Measurements from ENCODE around the gene ZNF708.
A peak's percentile ranks its signal among the peaks of the same experiment; 100 is the strongest.
"Not testable (repeated sequence)": the region's sequence is repeated elsewhere in the genome, so short reads cannot be mapped to it uniquely, and the experiment has no call there.

ZNF708 gene

DNA sequence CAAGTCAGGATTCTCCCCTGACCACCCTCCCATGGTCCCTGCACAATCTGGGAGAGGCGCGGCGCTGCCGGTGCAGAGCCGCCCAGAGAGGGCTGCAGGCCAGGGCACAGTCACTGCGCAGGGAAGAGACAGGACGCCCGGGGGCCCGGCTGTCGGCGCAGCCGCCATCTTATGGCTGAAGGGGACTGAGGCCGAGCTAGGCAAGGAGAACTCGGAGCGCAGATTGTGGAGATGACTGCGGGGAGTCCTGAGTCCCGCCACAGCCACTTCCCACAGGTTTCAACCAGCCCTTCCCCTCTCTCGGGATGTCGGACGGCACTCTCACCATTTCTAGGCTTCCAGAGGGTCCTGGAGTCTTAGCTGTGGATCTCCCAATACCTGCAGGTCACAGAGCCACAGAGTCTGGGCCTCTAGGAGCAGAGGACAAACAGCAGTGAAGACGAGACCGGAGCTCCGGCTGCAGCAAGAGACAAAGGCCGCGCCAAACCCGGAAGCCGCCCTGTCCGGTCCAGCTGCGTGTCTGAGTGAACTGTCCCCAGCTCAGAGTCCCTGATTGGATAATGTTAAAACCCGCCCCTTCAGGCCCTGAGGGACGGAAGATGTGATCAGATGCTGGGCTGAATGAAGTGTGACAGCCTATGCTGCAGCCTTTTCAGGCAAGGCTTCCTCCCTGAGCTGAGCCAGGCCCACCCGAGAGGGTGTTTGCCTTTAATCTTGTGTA is at the start of gene ZNF708:
Gene ZNF708, minus strand, starts transcription at position 526 of the 721 bp plus-strand sequence. Its CDS starts 198 bp downstream, at position 328.
- DNase-seq: peak; percentile 69

DNA sequence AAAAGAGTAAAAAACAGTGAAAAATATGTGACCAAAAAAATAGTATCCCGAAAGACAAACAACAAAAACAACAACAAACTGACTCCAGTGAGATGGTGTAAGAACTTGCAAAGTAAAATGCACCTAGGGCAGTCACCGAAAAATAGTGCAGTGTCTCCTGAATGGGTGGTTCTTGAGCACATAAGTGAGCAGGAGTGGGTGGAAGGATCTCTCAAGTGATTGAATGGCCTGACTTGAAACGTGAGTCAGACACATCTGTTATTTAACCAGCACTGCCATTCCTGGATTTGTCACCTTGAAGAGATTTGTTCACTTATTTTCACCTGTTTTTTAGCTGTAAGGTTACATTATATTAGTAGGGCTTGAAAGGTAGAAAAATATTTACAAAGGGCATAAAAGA is 33.1 kb upstream of the ZNF708 start:
- no peak for DNase-seq

DNA sequence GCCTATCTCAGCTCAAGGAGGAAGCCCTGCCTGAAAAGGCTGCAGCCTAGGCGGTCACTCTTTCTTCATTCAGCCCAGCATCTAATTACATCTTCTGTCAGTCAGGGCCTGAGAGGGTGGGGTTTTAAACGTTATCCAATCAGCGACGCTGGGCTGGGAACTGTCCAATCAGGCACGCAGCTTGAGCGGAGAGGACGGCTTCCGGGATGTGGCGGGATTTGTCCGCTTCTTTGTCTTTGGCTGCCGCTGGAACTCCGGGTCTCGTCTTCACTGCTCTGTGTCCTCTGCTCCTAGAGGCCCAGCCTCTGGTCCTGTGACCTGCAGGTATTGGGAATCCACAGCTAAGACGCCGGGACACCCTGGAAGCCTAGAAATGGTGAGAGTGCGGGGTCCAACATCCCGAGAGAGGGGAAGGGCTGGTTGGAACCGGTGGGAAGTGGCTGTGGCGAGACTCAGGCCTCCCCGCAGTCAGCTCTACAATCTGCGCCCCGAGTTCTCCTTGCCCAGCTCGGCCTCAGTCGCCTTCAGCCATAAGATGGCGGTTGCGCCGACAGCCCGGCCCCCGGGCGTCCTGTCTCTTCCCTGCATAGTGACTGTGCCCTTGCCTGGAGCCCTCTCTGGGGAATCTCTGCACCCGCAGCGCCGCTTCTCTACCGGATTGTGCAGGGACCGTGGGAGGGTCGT is 29.7 kb upstream of the ZNF708 start, which contains the start of gene ZNF738:
Gene ZNF738, plus strand, starts transcription at position 233 of the 684 bp plus-strand sequence. Its CDS starts 141 bp downstream, at position 374.
- DNase-seq: peak; percentile 79

DNA sequence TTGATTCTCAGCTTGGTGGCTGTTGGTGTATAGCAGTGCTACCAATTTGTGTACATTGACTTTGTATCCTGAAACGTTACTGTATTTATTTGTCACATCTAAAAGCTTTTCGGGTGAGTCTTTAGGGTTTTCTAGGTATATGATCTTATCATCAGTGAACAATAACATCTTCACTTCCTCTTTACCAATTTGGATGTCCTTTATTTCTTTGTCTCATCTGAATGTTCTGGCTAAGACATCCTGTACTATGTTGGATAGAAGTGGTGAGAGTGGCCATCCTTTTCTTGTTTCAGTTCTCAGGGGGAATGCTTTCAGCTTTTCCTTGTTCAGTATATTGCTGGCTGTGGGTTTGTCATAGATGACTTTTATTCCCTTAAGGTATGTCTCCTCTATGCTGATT is 23.6 kb upstream of the ZNF708 start:
- DNase-seq: no peak

DNA sequence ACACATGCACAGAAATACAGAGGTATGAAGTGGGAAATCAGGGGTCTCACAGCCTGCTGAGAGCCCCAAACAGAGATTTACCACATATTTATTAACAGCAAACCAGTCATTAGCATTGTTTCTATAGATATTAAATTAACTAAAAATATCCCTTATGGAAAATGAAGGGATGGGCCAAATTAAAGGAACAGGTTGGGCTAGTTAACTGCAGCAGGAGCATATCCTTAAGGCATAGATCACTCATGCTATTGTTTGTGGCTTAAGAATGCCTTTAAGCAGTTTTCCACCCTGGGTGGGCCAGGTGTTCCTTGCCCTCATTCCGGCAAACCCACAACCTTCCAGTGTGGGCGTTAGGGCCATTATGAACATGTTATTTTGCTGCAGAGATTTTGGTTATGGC is 15.6 kb upstream of the ZNF708 start:
- not testable (repeated sequence) for DNase-seq

DNA sequence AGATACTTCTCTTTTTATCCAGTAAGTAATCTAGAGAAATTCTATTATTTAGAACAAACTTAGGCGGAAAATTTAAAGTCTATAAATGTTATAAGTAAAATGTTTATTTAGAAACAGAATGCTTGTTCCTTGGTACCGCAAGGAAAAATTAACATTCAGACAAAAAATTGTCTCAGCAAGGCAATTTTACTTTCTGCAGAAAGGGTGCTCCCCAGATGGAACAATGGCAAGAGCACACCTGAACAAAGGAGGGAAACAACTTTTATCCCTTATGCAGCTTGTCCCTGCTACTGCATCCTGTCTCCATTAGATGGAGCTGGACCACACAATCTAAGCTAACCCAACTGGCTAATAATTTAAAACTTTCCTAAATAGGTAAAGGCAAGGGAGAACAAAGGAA is 6.5 kb upstream of the ZNF708 start:
- no peak for DNase-seq

DNA sequence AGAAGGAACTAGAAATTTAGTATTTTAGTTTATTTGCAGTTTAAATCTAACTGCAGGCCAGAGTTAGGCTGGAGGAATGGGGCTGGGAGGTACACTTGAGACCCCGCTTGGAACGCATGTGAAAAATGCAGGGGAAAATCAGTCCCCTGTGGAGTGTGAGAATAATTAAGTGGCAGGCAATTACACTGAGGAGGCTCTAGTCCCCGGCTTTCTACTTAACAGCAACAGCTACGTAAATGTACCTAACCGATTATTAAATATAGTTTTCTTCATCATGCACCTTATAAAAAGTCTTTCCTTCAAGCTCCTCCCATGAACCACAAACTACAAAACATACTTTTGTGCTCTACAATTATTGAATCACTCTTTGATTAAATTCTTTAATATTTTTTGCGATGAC is 804 bp downstream of the ZNF708 start:
- no peak for DNase-seq

DNA sequence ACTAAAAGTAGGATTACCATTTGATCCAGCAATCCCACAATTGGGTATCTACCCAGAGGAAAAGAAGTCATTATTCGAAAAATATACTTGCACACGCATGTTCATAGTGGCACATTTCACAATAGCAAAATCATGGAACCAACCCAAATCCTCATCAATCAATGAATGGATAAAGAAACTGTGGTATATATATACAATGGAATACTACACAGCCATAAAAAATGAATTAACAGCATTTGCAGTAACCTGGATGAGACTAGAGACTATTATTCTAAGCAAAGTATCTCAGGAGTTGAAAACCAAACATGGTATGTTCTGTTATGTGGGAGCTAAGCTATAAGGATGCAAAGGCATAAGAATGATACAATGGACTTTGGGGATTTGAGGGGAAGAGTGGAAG is 3.0 kb downstream of the ZNF708 start:
- no peak for DNase-seq

DNA sequence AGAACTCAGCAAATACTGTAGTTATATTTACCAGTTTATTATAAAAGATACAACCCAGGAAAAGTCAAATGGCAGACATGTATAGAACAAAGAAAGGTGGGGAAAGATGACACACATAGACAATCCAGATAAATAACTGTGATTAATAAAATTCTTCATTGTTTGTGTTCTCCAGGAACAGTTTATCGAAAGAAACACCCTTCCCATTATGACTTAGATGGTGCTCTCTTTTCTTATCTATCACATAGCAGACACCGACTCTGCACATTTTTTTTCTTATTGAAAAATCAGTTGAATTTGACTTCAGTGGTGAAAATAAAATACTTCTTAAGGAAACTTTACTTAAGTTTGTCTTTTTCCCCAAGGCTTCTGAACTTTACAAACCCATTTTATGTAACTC is 6.2 kb downstream of the ZNF708 start:
- no peak for DNase-seq

DNA sequence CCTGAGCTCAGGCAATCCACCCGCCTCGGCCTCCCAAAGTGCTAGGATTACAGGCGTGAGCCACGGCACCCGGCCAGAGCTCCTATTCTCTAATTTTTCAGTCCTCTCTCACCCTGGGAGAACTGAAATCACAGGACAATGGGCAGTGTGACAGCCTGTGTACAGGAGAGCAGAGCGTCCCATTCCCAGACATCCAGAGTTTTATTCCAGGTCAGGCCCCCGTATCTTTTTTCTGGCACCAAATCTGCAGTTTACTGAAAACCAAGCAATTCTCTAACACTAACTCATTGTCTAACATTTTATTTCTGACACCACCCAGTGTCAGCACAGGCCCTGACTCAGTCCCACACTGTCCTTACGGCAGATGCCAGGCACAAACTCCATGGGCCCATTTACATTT is 6.7 kb downstream of the ZNF708 start:
- DNase-seq: no peak

DNA sequence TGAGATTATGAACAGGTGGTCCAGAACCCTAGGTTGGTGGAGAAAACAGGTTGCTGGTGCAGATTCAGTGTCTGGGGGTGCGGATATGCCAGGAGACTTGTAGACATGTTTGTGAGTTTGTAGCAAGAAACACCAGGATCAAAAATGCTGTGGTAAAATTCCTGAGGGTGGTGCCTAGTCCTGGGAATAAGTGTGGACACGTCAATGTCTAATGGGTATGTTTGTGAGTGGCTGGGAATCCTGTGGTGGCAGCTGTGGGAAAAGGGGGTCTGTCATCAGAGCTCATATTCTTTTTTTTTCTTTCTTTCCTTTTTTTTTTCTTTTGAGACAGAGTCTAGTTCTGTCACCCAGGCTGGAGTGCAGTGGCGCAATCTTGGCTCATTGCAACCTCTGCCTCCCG is 7.2 kb downstream of the ZNF708 start:
- DNase-seq: no peak

DNA sequence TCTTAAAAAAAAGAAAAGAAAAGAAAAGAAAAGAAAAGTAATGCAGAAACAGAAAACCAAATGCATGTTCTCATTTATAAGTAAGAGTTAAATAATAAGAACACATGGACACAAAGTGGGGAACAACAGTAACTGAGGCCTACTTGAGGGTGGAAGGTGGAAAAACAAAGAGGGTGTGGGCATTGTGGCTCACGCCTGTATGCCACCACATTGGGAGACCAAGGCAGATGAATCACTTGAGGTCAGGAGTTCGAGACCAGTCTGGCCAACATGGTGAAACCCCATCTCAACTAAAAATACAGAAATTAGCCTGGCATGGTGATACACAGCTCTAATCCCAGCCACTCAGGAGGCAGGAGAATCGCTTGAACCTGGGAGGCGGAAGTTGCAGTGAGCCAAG is 8.1 kb downstream of the ZNF708 start:
- DNase-seq: no peak

DNA sequence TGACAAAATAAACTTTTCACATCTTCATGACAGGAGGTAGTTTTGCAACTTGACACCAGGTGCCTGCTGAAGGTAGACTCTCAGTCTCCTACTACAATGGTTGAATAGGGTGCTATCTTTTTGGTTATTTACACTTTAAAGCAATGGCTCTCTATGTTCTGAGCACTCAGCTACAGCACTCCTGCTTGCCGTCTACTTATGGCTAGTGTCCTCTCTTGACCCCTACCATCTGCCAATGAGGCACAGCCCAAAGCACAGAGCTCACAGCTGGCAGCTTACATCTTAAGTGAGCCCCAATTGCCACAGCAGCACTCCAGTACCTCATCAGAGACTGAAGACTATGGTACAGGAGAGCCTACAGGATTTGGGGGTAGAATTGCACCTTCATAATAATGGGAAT is 11.4 kb downstream of the ZNF708 start:
- DNase-seq: no peak

DNA sequence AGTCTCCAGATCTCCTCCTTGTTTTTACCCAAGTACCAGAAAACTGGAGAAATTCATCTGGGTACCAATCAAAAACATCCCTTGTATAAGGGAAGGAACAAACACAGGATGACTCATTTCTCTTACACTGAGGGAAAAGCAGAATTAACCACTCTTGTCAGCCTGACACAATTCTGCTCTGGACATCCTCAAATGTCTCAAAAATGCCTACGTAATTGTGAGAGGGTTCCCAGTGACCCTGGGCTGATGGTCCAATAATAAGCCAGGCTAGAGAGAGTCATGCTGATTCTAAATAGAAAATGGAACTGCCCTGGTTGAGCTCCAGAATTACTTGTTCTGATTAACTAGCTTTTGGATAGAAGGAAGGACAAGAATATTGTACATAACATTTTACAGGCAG is 14.5 kb downstream of the ZNF708 start:
- DNase-seq: no peak

DNA sequence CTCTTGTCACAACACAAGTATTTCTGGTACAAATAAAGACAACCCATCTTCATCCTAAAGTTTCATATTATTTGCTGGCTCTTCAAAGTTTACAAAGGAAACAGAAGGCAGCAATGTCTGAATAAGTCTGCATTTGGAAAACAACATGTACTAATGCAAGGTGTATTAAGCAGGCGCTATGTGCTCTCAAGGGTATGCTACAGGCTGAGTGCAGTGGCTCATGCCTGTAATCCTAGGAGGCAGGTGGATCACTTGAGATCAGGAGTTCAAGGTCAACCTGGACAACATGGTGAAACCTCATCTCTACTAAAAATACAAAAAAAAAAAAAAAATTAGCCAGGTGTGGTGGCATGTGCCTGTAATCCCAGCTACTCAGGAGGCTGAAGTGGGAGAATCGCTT is 16.4 kb downstream of the ZNF708 start:
- not testable (repeated sequence) for DNase-seq

DNA sequence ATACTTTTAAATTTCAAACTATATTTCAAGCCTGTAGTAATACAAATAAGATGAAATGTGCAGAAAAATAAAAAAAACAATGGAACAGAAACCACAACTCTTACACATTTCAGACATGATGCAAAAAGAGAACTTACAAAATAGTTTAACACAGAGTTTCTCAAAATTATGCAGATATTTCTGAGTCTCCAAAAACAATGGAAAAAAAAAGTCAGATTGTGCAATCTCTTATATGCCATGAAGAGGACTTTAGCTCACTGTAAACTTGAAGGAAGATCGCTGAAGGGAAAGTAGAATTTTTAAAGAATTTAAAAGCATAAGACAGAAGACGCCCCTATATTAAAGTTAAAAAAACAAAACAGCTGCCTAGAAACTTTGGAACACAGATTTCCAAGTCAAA is 20.4 kb downstream of the ZNF708 start:
- no peak for DNase-seq

DNA sequence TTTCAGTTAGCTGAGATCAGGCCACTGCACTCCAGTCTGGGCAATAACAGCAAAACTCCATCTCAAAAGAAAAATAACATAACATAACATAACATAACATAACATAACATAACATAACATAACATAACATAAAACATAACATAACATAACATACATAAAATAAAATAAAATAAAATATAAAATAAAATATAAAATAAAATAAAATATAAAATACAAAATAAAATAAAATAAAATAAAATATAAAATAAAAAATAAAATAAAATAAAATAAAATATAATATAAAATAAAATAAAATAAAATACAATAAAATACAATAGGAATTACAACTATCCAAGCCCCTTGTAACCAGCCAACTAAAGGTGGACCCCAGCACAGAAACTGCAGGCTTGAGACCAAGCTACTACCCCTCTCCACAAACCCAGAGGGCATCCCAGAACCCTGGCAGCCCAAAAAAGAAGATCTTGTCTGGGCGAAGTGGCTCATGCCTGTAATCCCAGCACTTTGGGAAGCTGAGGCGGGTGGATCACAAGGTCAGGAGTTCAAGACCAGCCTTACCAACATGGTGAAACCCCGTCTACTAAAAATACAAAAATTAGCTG is 22.2 kb downstream of the ZNF708 start:
- not testable (repeated sequence) for DNase-seq

DNA sequence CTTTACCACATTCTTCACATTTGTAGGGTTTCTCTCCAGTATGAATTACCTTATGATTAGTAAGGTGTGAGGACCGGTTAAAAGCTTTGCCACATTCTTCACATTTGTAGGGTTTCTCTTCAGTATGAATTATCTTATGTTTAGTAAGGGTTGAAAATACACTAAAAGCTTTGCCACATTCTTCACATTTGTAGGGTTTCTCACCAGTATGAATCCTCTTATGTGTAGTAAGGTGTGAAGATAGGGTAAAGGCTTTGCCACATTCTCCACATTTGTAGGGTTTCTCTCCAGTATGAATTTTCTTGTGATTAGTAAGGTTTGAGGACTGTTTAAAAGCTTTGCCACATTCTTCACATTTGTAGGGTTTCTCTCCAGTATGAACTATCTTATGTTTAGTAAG is 35.4 kb downstream of the ZNF708 start:
- not testable (repeated sequence) for DNase-seq

DNA sequence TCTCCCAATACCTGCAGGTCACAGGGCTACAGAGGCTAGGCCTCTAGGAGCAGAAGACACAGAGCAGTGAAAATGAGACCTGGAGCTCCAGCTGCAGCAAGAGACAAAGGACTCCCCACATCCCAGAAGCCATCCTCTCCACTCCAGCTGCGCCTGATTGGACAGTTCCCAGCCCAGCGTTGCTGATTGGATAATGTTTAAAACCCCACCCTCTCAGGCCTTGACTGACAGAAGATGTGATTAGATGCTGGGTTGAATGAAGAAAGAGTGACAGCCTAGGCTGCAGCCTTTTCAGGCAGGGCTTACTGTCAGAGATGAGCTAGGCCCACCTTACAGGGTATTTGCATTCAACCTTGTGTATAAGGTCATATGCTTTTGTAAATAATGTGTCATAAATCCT is 59.4 kb downstream of the ZNF708 start:
- no peak for DNase-seq

DNA sequence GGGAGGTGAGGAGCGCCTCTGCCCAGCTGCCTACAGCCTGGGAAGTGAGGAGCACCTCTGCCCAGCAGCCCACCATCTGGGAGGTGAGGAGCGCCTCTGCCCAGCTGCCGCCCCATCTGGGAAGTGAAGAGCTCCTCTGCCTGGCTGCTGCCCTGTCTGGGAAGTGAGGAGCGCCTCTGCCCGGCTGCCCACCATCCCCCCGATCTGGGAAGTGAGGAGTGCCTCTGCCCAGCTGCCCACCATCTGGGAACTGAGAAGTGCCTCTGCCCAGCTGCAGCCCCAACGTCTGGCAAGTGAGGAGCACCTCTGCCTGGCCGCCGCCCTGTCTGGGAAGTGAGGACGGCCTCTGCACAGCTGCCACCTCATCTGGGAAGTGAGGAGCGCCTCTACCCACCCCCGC is 64.3 kb downstream of the ZNF708 start:
- no peak for DNase-seq

DNA sequence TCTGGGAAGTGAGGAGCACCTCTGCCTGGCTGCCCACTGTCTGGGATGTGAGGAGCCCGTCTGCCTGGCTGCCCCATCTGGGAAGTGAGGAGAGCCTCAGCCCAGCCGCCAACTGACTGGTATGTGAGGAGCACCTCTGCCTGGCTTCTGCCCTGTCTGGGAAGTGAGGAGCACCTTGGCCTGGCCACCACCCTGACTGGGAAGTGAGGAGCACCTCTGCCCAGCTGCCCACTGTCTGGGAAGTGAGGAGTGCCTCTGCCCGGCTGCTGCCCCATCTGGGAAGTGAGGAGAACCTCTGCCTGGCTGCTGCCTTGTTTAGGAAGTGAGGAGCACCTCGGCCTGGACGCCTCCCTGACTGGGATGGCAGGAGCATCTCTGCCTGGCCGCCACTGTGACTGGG is 64.8 kb downstream of the ZNF708 start:
- DNase-seq: no peak

DNA sequence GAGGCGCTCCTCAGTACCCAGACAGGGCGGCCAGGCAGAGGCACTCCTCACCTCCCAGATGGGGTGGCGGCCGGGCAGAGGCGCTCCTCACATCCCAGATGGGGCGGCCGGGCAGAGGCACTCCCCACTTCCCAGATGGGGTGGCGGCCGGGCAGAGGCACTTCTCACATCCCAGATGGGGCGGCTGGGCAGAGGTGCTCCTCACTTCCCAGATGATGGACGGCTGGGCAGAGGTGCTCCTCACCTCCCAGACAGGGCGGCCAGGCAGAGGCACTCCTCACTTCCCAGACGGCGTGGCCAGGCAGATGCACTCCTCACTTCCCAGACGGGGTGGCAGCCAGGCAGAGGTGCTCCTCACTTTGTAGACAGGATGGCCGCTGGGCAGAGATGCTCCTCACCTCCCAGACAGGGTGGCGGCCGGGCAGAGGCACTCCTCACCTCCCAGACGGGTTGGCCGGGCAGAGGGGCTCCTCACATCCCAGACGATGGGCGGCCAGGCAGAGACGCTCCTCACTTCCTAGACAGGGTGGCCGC is 68.3 kb downstream of the ZNF708 start:
- DNase-seq: not testable (repeated sequence)

DNA sequence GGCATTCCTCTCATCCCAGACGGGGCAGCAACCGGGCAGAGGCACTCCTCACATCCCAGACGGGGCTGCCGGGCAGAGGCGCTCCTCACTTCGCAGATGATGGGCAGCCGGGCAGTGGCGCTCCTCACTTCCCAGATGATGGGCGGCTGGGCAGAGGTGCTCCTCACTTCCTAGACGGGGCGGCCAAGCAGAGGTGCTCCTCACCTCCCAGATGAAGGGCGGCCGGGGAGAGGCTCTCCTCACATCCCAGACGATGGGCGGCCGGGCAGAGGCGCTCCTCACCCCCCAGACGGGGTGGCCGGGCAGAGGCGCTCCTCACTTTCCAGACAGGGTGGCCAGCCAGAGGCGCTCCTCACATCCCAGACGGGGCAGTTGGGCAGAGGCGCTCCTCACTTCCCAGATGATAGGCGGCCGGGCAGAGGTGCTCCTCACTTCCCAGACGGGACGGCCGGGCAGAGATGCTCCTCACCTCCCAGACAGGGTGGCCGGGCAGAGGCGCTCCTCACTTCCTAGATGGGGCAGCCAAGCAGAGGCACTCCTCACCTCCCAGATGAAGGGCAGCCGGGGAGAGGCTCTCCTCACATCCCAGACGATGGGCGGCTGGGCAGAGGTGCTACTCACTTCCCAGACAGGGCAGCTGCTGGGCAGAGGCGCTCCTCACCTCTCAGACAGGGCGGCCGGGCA is 68.9 kb downstream of the ZNF708 start:
- DNase-seq: no peak

Data from stimulated activated CD4-positive, alpha-beta T cell treated with anti-CD3 and anti-CD28 coated beads, Interleukin-4, amount 100 ng/mL, for 1 hour (primary cell).